GM18951 (cell line): ENCODE results near the gene DEAF1.

ENCODE experiments used
- POLR2A ChIP-seq: IDR thresholded peaks from 4 replicates; pipeline ENCODE4 v1.6.1; 2011; ENCODE audit warnings: mild to moderate bottlenecking; ENCODE audit not compliant: insufficient read length, insufficient read depth; ENCODE audit errors: extremely low read depth
- in situ Hi-C: fragments of 300-500 bp; cut with MboI; formaldehyde crosslinking; loops from one replicate; pipeline ENCODE4 v1.12.0; 2022; ENCODE audit warnings: low sequenced_read_pairs, mixed read lengths, inconsistent platforms; ENCODE audit not compliant: unreplicated experiment

Gene DEAF1

DNA sequence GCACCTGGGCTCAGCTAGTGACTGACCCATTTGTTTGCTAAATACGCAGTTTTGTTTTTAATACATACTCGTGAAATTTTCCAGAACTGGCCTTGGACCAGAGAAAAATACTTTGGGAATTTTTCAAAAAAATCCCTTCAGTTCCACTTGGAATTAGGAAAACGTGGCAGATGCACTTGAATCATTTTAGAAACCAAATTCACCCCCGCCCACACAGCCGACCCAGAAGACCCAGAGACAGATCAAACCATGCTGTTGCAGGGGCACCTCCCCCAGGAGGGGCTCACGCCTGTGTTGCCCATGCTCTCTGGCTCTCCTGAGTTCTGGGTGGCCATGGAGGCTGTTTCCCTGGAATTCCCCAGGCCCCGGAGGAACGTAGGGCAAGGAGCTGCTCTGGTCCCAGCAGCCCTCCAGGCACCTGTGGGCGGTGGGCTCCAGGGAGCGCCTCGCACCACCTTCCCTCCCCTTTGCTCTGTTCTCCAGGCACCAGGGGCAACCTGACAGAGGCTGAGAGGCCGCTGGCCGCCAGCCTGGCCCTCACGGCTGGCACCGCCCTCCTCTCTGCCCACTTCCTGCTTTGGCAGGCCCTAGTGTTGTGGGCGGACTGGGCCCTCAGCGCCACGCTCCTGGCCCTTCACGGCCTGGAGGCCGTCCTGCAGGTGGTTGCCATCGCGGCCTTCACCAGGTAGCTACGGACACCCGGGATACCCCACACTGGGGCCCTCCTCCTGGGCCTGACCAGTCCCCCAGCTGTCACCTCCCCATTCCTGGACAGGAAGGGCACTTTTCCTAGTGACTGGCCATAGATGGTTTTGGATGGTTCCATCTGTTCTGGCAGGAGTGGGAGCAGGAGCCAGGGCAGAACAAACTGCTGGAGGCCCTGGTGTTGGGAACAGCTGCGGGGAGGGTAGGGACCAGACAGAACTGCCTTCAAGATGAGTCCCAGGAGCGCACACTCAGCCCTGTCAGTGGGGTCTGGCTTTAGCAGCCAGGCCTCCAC lies 7.7 kb upstream of the DEAF1 start:
- in situ Hi-C loops = no loop called here
- no peak for TF ChIP-seq POLR2A

DNA sequence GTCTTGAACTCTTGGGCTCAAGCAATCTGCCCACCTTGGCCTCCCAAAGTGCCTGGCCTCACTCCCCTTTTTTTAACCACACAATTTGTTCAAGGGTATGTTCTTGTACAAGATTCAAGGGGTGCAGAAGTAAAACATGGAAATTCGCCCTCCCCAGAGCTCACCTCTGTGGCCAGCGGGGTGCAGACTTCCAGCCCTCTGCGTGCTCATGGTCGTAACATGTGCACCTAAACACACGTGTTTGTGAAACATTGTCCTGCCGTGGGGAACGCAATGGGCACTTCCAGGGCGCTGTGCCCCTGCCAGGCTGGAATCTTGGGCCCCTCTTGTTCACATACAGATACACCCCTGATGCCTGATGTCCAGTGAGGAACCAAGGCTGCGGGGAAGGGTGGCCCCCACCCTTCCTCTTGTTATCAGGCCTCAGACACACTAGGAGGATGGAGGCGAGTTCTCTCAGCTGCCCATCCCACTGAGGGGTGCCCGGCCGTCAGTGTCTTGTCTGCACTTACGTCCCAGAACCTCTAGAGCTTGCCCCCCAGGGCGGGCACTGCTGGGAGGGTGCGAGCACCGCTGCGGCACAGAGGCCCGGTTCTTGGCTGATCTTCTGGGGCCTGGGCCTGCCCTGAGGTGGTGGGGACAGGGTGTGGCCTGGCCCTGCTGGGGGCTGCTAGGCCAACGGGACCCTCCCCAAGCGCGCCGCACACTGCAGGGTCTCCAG lies 6.9 kb upstream of the DEAF1 start:
- no peak for TF ChIP-seq POLR2A
- in situ Hi-C loops = no loop called here

DNA sequence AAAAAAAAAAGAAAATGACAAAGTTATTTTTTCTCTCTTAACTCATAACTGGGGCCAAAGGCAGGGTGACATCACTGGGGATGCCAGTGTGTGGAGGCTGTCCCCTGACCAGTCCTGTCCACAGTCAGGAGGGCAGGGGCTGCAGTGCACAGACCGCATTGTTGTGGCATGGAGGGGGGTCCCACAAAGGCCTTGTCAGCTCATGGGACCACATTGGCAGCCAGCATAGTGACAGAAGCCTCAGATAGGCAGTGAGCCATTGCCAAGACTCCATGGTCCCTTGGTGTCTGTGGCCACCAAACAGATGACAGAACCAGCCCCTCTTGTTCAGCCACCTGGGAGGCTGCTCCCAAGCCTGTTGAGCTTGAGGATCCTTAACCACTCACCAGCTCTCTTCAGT lies 4.7 kb upstream of the DEAF1 start:
- TF ChIP-seq POLR2A = no peak
- in situ Hi-C loops = no loop called here

DNA sequence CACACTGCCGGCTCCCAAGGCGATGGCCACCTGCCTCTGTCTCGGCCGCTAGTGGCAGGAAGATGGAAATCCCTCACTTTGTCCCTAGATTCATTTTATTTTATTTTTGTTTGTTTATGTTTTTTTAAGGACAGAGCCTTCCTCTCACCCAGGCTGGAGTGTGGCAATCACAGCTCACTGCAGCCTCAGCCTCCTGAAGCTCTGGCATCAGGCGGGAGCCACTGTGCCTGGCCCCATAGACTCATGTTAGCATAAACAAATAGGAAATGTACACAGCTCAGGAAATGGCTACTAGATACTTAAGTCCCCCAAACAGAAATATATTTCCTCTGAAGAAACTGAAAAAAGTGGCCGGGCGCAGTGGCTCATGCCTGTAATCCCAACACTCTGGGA lies 4.1 kb upstream of the DEAF1 start:
- in situ Hi-C loops = no loop called here
- no peak for TF ChIP-seq POLR2A

DNA sequence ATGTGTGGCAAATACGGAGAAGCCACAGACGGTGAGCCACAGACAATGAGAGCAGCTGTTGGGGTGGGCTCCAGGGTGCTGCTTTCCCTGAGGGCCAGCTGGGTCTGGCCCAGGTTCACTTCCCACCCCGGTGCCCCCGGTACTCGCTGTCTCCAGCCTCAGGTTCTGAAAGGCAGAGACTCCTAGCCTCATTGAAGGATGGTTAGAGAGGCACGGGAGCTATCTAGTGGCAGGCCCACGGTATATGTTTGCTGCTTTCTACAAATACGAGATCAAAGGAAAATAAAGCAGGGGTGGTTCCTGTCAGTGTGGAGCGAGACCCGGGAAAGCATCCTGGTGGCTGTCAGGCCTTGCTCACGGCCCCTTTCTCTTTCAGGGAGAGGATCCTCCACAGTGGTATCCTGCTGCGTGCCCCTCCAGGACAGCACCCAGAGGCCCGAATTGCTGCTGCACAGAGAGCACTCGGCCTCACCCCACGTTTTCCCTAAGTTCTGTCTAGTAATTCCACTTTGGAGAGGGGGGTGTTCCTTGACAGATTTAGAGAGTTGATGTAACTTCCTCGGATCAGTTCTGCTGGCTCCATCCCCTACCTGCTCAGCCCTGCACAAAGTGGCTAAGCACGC lies 3.6 kb upstream of the DEAF1 start:
- no peak for TF ChIP-seq POLR2A
- in situ Hi-C loops = no loop called here

DNA sequence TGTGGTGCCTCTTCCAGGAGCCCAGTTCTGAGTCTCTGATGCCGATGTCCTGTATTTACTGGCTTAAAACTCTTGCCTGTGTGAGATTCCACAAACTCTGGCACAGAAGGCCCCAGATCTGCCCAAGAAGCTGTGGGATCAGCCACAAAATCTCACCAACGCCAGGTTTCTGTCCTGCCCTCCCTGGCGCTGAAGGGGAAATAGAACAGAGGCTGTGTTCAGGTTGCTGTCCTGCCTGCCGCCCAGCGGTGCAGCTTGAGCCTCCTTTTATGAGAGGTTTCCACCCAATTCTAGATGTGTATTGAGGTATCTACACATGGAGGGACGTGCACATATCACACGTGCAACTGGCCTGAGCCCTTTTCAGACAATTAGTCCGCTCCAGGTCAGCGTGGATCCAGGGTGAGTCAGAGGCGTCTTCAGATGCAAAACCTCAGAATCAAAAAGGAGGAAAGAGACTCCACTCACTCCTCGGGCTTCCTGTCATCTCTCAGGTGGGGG lies 2.8 kb upstream of the DEAF1 start:
- in situ Hi-C loops = no loop called here
- no peak for TF ChIP-seq POLR2A

DNA sequence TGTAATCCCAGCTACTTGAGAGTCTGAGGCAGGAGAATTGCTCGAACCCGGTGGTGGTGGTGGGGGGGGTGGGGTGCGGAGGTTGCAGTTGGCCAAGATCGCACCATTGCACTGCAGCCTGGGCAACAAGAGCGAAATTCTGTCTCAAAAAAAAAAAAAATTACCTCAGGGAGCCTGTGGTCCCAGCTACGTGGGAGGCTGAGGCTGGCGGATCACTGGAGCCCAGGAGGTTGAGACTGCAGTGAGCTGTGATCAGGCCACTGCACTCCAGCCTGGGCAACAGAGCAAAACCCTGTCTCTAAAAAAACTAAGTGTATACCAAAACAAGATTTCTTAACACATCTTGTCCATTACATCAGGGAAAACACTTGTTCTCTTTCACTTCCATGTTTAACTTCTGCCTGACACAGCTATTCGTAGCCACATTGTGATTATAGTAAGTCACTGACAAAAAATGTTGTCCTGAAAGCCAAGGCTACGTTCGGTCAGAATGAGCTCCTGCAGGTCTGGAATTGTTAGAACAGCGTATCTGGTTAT lies 2.0 kb upstream of the DEAF1 start:
- in situ Hi-C loops = no loop called here

DNA sequence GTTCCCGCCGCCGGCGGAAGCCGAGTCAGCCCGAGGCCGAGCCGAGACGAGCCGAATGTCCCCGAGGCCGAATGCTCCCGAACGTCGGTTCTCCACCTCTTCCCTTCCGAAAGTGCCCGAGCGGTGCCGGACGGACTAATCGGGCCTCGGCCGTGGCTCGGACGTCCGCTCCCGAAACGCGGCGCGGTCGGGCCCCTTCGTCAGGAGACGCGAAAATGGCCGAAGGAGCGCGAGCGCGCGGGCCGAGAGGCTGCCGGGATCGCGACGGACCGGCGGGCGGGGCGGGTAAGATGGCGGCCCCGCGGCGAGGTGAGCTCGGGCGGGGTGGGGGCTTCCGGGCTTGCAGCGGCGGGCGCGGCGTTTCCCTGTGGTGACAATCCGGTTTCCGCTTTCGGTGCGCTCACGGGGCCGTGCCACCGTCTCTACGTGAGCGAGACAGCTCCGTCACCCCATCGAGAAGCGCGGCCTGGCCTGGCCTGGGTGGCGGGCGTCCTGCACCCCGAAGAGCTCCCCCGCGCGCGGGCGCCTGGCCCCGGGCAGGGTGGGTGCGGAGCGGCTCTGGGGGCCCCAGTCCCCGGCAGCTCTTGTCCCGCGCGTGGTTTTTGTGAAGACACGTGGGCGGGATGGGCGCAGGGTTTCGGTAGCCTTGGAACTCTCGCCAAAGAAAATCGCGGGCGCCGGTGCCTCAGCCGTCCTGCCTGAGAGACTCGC lies 671 bp upstream of the DEAF1 start, which contains the start of gene TMEM80:
TSS of gene TMEM80 (plus strand) at position 279 of the 711 bp plus-strand sequence. CDS start at position 291, 12 bp downstream.
- in situ Hi-C loops = no loop called here
- TF ChIP-seq POLR2A = peak; percentile 86

More for the DNA sequence above, 2.0 kb upstream of the DEAF1 start:
- TF ChIP-seq POLR2A = no peak

DNA sequence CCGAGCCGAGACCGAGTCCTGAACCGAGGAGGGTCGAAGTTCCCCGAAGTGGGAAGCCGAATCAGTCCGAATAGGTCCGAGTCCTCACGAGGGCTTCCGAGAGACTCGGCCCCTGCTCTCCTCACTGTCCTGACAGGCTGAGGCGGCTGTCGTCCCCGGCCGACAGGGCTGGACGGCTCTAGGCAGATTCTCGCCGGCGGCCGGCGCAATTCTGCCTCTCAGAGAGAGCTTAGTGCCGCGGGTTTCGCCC lies 191 bp upstream of the DEAF1 start:
- in situ Hi-C loops = no loop called here
- TF ChIP-seq POLR2A = no peak

DNA sequence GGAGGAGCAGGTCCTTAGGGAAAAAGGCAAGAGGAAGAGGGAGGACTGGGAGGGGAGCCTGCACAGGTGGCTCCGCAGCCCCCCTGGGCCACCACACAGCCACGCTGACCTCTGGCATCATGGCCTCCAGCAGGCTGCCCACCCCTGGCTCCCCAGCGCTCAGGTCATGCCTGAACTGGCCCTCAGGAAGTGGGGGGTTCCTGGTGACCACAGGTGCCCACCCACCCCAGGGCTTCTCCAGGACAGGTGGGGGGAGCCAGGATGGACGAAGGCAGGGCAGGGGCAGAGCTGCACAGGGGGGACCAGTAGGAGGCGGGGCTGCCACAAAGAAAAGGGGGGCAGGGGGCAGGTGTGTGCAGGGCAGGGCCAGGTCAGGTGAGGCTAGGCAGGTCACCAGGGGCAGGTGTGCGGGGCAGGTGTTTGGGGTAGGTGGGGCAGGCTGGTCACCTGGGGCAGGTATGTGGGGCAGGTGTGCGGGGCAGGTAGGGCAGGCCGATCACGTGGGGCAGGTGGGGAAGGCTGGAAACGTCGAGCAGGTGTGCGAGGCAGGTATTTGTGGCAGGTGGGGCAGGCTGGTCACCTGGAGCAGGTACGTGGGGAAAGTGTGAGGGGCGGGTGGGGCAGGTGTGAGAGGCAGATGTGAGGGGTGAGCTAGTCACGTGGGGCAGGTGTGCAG lies 997 bp downstream of the DEAF1 start:
- in situ Hi-C loops = no loop called here
- TF ChIP-seq POLR2A = no peak

DNA sequence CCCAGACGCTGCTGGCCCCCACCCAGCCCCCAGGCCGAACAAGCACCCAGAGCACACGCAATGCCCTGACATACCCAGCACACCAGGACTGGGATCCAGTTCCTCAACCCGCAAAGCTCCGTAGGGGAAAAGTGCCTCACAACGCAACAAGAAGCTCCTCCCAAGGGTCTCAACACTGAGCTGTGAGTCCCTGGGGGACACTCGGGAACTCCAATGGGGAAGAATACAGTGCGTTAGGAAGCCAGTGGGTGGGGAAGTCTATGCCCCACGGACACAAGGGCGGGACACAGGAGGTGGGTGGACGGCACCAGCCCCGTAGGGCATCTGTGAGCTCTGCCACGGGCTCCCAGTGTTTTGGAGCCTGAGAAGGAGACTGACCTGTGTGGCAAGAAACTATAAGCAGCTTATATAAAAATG lies 1.6 kb downstream of the DEAF1 start:
- in situ Hi-C loops = no loop called here

DNA sequence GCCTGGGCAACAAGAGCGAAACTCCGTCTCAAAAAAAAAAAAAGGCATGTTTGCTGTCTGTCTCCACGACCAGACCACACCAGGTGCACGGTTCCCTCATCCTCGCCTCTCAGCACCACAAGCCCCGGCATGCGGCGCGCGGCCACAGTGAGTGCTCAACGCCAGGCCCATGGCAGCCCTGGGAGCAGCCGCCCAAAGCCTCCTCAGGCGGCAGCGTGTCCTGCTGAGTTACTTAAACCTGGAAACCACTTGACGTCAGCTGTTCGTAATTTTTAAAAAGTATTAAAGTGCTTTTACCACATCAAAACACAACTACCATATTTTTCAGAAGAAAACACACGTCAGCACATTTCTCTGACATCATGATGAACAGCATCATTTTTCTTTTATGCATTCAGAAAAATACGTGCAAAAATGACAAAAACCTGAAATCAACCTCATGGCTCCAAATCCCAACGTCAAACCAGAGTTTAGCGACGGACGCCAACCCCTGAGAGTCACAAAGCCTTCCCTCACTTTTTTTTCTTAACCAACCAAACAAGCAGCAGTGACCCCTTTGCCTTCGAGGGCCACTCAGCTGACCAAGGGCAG lies 2.1 kb downstream of the DEAF1 start:
- in situ Hi-C loops = no loop called here
- no peak for TF ChIP-seq POLR2A

More for the DNA sequence above, 1.6 kb downstream of the DEAF1 start:
- no peak for TF ChIP-seq POLR2A
